Activated CD8-positive, alpha-beta memory T cell treated with anti-CD3 and anti-CD28 coated beads for 1 hour (primary cell): ENCODE results near the gene TSSC4.

Experiments used
- DNase-seq, 2 donors: peaks; one replicate each; pipeline ENCODE4 v3.0.0-alpha.2; 2020; ENCODE audit warnings: low read depth in 1 of 2; ENCODE audit errors: extremely low read depth in 1 of 2

The TSSC4 gene

DNA sequence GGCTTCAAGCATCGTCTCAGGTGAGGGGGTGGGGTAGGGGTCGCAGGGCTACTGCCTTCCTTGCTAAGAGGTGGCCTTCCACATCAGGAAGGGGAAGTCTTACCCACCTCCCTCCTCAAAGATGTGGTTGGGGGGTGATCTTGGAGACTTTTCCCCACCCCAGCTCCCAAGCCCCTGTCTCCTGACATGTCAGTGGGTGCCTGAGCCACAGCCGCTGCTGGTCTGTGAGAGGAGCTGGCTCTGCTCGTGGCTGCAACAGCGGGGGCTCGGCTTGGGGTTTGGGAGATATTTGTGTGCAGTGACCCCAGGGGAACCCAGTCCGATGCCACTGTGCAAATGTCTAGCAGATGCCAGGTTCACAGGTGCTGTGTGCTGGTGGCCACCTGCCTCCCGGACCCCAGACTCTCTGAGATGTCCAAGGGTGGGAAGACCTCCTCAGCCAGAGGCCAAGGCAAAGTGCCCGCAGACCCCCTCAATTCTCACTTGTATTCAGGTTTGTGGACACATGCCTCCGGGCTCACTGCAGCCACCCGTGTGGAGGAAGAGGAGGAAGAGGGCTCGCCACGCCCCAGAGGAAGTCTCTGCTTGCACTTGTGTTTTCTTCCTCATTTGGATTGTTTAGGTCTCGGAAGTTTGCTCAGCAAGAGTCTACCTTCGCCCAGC, 46.2 kb downstream of the TSSC4 start:
- DNase-seq, result no peak

DNA sequence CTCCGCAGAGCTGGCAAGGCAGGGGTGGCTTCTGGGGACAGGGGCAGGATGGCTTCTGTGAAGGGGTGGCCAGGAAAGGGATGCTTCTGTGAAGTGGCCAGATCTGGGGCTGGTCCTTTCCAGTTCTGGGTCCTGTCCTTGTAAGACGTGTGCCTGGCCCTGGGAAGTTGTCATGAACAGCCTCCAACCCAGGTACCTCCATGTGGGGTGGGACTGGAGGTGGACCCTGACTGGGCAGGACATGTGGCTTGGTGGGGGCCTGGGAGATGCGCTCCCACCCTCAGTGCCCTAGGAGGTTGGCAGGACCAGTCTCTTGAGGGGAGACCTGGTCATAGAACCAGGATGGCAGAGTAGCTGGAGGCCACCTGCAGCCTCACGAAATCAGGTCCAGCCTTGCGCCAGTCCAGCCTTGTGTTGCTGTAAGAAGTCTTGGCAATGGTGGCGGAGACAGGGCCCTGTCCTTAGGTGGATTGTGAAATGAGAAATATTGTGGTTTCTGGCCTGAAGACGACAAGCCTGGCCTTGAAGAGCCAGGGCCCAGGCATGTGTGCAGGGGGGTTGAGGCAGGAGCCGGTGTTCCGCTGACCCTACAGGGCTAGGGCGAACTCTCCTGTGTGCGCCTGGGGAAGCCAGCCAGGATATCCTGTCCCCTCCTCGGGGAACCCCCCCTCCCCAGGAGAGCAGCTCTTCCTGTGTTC, 46.9 kb downstream of the TSSC4 start:
- no peak for DNase-seq

DNA sequence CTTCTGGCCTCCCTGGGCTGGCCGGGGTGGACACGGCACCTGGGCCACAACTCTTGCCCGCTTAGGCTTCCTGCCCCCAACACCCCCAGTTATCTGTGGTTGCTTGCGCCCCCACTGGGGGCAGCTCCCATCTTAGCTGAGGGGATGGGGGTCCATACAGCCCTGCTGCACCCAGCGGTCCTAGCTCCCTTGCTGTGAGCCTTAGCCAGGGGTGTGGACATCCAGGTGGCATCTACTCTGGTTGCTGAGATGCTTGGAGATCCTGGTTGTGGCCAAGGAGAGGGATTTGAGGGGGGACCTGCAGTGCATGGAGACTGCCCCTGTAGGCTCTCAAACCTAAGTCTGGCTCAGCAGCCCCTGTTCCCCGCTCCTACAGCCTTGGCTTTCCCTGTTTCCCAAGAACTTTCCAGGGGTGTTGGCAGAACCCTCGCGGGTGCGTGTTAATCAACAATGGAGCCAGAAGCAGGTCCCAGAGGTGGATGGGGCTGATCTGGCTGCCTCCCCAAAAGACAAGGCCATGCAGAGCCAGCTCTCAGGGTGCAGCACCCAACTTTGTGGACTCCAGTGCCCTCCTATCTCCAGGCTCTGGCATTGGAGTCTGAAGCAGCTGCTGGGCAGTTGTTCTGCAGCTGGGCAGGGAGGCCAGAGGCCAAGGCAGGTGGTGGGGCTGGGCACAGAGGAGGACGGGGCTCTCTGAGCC, 47.6 kb downstream of the TSSC4 start:
- no peak for DNase-seq

DNA sequence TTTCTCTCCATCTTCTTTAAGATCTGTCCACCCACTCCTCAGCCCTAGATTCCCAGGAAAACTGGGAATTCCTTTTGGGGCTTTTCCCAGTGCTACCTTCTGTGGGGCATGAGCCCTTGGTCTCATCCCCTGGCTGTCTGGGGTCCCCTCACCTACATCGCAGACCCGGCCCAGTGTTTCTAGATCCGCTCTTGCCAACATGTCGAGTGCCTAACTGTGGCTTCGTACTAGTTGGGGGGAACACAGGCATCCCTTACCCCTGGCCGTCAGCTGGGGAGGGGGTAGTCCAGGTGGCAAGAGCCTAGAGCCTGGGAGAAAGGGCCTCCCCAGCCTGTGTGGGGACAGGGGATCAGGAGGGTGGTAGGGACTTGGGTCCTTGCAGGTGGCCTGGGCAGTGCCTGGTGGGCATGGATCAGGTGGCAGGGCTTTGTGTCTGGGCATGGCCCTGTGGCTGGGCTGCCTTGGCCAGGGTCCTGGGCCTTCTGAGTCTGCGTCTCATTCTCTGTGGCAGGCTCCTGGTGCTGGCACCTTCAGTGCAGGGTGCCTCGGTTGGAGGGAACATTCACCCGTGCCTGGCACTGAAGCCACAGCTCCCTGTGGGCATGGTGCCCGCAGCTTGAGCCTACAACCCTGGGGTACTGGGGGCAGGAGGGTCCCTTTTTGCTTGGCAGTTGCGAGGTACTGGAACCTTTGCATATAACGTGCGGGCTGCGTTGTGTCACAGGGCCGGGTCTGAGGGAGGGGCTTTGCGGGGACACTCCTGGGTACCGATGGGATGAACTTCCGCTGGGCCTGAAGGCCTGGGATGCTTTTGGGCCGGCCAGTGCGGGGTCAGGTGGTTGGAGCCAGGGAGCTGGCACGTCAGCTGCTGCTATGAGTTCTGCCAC, 48.4 kb downstream of the TSSC4 start:
- DNase-seq, result no peak

DNA sequence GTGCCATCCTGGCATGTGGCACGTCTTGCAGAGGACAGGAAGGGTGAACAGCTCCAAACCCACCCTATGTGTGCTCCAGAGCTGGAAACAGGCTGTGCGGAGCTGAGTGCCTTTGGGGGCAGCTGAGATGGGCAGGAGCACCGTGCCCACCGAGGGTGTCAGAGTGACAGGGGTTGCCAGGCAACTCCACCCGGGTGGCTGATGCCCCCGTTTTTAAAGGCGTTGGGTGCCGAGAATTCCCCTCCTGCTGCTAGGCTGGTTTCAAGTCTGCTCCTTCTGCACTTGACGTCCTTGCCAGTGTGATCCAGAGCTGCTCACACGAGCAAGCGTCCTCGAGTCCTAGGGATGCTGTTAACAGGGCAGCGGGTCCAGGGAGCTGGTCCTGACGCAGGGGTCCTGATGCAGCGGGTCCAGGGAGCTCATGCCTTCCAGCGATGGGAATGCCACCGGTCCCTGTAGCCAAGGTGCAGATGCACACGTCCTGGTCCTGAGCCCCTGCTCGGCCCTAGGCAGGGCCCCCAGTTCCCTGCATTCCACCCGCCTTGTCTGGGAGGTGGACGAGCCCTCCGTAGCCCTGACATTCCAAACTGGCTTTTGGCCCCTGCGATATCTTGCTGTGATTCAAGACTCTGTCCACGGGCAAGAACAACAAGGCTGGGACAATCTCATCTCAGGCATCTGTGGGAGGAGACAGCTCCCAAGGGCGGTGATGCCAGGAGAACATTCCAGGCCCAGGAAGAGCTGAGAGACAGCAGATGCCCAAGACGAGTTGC, 49.2 kb downstream of the TSSC4 start:
- no peak for DNase-seq

DNA sequence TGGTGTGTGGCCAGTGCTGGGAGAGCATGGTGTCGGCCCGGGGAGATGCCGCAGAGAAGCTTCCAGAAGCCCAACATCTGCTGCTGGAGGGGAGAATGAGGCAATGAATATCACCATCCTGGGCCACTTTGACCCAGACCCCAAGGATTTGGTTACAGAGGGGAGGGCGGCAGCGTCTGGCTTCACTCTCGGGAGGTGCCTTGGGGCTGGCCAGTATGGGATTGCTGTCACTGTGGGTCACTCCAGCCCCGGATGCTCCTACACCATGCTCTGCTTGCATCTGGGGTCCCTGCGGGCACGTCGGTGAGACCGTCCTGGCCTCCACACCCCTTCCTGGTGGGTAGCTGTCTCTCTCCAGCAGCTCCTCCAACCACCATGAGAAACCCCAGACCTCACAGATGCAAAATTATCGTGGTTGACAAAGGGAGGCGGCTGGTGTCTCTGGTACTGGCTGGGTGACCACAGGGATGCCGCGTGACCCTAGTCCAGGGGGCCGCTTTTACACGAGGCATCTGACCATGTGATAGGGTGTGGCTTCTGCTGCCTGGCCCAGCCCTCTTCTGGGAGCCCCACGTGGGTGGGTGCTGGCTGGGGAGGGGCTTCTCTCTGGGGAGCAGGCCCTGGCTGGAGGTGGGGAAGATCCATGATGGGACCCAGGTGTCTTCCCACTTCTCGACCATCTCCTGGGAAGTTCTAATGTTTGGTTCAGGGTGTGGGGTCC, 49.9 kb downstream of the TSSC4 start:
- DNase-seq, result no peak

DNA sequence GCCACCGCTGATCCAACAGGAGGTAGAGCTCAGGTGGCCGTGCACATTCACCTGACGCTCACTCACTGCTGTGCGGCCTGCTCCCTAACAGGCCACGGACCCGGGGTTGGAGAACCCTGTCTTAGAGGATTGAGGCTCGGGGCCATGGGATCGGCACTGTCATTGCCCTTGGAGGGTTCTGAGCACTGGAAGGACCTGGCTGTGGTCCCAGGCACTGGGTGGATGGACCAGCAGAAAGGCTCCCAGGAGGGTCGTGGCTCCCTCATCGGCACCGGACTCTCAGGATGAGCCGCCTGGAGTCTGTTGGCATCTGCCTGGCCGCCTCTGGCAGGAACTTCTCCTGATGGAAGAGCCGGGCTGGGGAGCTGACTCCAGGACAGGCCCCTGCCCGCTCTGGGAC, 50.8 kb downstream of the TSSC4 start:
- DNase-seq, result no peak

DNA sequence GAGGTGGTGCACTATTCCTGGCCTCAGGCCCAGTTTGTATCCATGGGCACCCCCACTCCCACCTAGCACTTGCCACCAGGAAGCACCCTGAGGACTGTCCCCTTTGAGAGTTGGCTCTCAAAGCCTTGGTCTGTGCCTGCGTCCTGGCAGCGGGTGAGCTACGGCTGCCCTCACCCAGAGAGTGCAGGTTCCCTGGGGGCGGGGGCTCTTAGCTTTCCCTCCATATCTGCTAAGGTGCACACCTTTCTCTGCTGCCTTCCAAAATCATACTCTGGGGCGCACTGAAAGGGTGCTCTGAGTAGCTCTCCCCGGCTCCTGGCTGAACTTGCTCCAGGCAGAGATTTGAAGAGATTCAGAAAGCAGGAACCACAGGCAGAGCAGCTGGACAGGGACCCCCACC, 51.4 kb downstream of the TSSC4 start:
- DNase-seq, result no peak

DNA sequence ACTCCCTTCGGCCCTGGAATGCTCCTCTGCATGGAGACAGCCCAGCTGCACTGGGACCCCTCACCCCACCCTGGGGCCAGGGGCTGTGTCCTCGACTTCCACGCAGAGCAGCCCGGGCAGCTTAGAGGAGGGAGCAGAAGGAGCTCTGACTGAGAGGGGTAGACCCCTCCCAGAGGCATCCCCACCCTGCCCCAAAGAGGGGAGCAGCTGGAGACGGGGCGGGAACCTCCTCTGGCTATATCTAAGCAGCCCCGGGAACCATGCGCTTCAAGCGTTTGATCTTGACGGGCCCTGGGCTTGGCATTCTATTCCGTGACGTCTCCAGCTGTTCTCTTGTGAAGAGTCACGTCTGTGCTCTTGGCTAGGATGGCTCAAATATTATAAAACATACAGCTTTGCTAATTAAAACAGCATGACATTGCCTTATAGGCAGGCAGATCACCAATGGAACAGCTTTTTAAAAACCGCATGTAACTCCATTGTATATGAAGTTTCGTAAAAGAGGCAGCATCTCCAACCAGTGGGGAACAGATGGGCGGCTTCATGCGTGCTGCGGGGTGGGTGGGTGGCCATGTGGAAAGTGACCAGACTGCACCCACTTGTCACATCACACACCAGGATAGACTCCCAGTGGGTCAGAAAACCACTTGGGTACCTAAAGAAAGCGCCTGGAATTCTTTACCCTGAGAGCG, 51.9 kb downstream of the TSSC4 start:
- no peak for DNase-seq

DNA sequence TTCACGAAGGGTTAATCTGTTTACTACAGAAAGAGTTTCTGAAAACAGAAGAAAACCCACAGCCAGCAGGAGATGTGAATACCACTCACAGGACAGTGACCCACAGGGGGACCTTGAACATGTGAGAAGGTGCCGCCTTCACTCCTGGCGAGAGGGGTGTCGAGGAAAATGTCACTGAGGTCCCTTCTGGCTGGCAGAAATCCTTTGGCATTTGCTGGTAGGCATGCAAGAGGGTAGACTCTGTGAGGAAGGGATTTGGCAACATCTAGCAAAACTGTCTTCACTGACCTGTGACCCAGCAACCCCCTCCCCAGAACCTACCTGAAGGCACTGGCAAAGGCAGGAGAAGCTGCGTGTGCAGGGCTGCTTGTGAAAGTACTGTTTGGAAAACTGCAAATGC, 52.9 kb downstream of the TSSC4 start:
- DNase-seq, result no peak
